ENCODE data around the gene DHRS7. TPM values are rescaled to one million over a fixed set of nuclear protein-coding genes. Genes with fewer than 3 reads are reported as not detected.

The DHRS7 gene, protein sequence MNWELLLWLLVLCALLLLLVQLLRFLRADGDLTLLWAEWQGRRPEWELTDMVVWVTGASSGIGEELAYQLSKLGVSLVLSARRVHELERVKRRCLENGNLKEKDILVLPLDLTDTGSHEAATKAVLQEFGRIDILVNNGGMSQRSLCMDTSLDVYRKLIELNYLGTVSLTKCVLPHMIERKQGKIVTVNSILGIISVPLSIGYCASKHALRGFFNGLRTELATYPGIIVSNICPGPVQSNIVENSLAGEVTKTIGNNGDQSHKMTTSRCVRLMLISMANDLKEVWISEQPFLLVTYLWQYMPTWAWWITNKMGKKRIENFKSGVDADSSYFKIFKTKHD
- 33.2 and 33.5 TPM in 2 replicates for polyA plus RNA-seq (2014; cell fraction: cytosol; rRNA removed)
- polyA plus RNA-seq (2014; cell fraction: nucleus; rRNA removed), result 20.2 and 30.1 TPM in 2 replicates

DNA sequence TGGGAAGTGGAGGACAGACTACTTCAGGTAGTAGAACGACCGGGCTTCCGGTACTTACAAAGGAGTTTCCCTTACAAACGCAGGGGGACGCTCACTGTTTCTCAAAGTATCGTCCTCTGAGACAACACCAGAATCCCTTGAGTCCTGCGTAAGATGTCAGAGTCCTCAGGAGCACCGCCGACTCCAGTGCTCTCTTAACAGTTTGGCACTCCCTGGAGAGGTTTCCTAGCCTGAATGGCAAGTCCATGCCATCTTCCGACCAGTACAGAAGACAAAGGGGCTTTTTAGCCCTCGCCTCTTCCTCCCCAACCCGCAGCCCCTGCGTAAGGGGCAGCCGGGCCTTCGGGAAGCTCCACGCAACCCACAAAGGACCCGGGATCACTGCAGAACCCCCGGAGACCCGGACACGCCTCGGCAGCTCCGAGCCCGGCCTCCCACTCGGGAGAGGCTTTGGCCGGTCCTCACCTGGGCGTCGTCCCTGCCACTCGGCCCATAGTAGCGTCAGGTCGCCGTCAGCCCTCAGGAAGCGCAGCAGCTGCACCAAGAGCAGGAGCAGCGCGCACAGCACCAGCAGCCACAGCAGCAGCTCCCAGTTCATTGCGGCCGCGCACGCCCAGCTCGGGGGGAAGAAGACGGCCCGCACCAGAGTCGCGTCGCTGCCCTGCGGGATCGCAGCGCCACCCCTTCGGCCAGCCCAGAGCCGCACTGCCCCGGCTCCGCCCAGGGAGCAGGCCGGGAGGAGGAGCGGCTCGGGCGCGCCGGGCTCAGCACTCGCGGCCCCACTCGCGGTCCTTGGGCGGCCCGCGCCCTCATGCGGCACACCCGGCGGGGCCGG, at the start of gene DHRS7:
Gene DHRS7 (minus strand): TSS at position 687 of the 835 bp plus-strand sequence. CDS start 89 bp downstream, at position 598.
- DNase-seq (ENCODE audit: low spot score), result peak; percentile 78

DNA sequence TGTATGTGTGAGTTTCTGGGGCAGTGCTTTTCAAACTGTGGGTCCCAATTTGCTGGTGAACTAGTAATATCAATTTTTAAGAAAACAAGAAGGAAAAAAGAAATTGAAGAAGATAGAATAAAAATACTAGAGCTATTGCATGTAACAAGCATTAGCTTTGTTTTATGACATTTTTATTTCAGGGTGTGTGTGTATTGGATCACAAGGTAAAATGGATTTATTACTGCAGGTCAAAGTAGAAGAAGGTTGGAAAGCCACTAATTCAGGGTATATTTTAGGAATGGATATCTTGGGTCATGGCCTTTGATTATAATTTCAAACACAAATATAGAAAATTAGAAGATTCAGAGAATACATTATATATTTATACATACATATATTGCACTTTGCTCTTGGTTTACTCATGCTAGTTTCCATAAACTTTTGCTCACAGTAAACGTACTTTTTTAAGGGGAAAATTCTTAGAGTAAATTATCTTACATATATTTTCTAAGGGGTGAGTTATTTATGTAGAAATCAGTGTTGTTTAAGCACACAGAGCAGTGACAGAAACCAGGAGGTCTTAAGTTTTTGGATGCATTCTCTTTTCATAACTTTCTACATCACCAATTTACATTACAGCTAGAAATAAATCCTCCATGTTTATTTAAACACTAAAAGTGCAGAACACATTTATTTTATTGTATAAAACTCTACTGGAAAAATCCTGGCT, 49.4 kb upstream of the DHRS7 start:
- no peak for DNase-seq (ENCODE audit: low spot score)

DNA sequence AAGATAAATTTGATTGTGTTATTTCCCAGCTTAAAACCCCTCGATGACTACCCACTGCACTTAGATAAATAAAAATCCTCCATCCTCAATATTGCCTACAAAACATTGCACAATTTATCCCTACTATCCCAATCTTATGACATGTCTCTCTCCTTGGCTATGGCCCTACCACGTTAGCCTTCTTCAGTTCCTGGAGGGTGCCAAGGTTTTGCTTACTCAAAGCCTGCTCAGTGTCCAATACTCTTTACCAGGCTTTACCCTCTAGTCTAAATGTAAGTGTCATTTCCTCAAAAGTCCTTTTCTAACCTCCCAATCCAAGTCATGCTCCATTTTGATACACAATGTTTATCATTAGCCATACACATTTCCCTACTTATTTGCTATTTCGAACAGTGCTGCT, 48.8 kb upstream of the DHRS7 start:
- no peak for DNase-seq (ENCODE audit: low spot score)

DNA sequence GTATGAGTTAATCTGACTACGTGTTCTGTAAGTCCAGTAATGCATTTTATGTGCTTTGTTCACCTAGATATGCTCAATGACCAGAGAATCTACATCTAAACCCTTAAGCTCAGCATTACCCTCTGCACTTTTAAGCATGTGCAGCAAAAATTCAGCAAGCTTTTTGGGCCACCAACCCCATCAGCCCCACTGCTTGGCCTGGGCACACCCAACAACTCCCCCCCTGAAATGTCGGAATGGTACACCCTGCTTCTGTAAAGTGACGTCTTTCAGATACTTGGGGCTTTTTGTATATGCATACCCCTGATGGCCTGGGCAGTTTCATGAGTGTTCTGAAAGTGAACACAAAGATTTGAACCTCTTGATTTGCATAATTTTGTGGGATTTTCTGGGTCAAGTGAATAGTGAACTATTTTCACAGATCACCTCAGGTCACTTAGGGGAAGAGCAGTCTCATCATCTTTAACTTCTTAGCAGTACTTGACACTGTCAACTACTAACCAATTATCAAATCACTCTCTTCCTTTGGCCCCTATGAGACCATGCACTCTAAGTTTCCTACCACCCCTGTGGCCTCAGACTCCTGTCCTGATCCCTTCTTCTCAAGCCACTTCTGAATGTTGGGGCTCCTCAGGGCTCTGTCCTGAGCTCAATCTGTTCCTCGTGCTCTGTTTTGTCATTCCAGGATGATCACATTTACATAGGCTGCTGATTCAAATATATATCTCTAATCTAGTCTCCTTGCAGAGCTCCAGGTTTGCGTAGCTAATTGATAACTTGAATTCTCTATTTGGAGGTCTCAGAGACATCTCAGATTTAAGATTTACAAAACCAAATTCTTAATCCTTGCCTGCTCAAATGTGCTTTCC, 47.5 kb upstream of the DHRS7 start:
- no peak for DNase-seq (ENCODE audit: low spot score)

DNA sequence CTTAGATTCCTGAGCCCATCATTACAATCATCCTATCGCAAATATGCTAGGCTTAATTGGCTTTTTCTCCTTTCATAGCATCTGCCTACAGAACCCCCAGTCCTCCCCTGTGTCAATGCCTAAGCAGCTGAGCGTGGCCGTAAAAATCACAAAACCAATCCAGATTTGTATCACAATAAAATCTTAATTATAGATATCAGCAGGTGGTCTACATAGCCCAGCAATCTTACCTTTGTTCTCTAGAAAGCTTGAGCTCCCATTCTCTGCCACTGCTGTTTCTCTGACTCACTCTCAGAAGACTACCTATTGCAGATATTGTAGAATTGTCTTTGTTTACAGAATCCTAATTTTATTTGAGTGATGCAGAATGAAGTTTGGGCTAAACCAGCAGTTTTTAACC, 46.0 kb upstream of the DHRS7 start:
- no peak for DNase-seq (ENCODE audit: low spot score)

DNA sequence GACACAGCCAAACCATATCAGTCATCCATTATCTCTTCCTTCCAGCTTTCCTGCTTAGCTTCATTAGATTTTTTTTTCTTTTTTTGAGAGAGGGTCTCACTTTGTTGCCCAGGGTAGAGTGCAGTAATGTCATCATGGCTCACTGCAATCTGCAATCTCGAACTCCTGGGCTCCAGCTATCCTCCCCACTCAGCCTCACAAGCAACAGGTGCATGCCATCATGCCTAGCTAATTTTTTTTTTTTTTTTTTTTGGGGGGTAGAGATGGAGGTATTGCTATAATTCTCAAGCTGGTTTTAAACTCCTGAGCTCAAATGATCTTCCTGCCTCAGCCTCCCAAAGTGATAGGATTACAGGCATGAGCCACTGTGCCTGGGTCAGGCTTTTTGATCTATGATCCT, 45.5 kb upstream of the DHRS7 start:
- no peak for DNase-seq (ENCODE audit: low spot score)

DNA sequence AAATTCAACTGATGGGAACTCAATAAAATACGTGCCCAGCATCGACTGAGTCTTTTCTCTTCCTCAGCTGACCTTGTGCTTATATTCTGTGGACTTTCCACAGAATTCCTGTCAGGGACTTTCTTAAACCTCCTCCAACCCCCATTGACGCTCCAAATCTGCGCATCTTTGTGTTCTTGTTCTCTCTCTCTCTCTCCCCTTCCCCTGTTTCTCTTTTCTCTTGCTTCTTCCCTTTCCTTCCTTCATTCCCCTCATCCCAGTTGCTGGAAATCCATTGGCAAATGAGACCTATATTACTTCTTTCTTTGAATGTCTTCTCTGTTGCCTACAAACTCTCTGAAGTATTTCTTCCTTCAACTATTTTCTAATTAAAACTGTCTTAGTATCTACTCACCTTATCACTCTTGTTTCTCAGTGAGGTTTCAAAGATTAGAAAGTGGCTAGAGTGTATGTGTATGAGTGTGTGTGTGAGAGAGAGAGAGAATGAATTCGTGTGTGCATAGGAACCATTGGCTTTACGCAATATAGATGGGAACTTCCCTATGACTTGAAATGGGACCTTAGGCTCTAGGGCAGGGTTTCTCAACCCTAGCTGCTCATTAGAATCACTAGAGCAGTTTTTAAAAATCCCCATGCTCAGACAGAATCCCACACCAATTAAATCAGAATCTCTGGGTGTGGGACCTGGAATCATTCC, 41.8 kb upstream of the DHRS7 start:
- DNase-seq (ENCODE audit: low spot score), result no peak

DNA sequence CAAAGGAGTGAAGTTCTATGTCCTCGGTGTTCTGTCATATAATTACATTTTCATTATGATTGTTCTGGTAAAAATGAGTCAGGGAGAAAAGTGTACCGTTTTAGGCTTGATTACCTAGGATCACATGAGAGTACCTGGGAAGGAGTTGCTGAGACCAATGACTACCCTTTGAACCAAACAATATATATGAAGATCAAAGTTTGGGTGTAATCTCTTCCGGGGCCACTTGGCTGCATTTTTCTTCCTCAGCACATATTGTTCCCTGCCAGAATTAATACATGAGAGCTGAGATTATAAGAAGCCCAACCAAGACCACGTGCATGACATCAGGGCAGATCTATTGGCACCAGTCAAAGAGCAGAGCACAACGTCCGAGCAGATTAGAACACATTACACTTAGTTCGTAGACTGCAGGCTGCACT, 41.1 kb upstream of the DHRS7 start:
- DNase-seq (ENCODE audit: low spot score), result no peak

DNA sequence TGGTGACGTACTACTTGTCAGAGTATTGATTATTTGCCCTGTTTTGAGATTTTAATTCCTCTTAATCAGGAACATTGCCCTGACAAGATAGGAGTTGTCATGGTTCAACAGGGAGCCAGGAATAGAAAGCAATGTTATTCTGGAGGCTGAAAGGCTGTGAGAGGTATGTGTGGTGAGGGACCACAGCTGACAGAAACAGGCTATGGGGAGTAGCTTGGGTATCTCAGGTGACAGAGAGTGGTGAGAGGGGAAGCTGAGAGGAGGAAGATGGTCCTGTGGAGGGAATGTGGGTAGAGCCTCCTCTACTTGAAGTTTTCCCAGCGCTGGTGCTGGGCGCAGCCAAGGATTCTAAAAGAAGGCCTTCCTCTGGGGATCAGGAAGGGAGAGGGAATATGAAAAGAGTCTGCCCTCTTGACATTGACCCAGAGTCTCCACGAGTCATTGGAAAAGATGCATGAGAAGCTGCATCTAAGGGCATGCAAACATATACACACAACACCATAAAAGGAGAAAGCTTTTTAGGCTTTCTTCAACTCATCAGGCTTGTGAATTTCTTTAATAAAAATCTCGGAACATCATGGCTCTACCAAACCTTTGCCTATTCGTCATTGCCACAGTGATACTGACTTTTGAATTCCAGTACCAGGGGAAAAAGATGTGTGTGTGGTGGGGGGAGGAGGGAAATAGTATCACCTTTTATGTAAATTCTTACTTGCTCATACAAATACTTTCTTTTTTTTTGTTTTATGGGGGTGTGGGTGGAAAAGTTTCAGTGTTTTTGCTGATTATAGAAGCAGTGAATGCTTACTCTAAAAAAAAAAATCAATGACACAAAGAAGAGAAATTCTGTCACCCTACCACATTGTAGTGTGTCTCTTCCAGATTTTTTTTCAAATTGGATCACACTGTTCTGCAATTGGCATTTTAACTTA, 39.9 kb upstream of the DHRS7 start:
- DNase-seq (ENCODE audit: low spot score), result no peak

DNA sequence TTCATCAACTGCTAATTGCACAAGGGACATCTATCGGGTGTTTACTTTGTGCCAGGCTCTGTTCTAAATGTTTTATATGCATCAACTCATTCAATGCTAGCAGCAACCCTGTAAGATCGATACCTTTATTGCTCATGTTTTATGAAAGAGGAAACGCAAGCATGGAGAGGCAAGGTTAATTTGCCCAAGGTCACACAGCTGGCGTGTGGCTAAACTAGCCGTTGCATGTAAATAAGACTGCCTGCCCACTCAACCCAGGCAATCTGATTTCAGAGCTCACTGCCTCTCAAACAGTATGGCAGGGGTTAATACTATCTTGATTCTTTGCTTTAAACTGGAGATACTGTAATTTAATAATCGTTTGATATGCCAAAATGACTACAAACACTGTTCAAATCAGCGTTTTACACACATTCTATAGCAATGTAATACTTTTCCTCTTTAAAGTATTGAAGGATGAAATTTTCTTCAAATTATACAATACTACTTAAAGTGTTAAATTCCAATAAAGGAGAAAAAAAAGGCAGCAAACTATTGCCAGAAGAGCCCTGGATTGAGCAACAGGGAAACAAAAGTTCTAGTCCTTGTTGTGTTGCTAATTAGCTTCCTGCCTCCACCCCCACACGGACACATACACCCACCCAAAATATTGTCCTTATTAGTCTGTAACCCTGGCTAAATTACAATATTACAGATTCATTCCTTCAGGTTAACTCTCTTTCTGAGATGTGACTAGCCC, 39.1 kb upstream of the DHRS7 start:
- DNase-seq (ENCODE audit: low spot score), result no peak

DNA sequence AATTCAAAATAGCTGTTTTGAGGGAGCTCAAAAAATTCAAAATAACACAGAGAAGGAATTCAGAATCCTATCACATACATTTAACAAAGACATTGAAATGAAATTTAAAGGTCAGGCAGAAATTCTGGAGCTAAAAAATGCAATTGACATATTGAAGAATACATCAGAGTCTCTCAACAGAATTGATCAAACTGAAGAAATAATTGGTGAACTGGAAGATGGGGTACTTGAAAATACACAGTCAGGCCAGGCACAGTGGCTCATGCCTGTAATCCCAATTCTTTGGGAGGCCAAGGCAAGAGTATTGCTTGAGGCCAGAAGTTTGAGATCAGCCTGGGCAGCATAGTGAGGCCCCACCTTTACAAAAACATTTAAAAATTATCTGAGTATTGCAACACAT, 34.1 kb upstream of the DHRS7 start:
- DNase-seq (ENCODE audit: low spot score), result no peak

DNA sequence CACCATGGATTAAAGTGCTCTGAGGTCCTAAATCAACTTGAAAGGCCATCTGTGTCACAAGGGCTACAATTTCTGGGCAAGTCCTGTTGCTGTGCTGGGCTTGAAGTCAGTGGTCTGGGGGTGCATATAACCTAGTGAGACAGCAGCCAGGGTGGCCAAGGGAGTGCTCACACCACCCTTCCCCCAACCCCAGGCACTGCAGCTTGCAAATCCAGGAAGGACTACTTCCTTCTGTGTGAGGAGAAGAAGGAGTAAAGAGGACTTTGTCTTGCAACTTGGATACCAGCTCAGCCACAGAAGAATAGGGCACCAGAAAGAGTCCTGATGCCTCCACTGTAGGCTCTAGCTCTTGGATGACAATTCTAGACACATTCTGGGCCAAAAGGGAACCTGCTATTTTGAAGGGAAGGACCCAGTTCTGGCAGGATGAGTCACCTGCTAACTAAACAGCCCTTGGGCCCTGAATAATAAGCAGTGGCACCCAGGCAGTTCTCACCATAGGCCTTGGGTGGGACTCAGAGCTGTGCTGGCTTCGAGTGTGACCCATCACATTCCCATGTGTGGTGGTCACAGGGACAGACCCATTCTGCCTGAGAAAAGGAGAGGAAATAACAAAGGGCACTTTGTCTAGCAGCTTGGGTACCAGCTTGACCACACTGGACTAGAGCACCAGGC, 32.6 kb upstream of the DHRS7 start:
- DNase-seq (ENCODE audit: low spot score), result no peak

DNA sequence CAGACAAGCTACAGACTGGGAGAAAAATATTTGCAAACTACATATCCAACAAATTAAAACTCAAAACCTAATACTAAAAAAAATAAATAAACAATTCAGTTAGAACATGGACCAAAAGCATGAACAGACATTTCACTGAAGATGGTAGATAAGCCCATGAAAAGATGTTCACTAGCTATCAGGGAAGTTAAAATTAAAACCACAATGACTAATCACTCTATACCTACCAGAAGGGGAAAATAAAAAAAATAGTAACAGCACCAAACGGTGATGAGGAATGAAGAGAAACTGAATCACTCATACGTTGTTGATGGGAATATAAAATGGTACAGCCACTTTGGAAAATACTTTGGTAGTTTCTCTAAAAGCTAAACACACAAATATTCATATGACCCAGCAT, 31.1 kb upstream of the DHRS7 start:
- DNase-seq (ENCODE audit: low spot score), result no peak

DNA sequence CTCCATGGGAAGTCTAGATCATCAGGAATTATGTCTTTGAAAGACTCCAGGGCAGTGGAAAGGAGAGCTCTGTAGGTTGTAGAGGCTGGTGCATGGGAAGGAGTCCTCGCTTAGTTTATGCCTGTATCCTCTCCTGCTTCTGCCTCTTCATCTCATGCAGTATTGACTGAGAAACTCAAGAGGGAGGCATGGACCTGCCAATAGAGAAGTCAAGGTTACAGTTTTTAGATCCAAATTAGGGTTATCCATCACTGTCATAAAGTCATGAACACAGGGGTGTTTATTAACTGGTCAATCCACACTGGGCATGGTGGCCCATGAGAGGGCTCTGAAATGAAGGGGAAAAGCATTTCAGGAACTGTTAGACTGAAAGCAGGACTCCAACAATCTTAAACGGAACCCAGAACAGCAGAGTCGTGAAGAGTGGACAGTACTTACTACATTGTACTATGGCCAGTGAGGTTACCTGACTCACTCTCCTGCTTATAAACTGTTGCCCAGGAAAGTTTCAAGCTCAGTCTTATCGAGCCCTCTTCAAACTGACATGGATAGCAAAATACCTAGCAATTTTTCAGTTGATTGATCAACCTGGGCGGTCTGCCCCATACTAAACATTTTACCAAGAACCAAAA, 30.1 kb upstream of the DHRS7 start:
- no peak for DNase-seq (ENCODE audit: low spot score)

DNA sequence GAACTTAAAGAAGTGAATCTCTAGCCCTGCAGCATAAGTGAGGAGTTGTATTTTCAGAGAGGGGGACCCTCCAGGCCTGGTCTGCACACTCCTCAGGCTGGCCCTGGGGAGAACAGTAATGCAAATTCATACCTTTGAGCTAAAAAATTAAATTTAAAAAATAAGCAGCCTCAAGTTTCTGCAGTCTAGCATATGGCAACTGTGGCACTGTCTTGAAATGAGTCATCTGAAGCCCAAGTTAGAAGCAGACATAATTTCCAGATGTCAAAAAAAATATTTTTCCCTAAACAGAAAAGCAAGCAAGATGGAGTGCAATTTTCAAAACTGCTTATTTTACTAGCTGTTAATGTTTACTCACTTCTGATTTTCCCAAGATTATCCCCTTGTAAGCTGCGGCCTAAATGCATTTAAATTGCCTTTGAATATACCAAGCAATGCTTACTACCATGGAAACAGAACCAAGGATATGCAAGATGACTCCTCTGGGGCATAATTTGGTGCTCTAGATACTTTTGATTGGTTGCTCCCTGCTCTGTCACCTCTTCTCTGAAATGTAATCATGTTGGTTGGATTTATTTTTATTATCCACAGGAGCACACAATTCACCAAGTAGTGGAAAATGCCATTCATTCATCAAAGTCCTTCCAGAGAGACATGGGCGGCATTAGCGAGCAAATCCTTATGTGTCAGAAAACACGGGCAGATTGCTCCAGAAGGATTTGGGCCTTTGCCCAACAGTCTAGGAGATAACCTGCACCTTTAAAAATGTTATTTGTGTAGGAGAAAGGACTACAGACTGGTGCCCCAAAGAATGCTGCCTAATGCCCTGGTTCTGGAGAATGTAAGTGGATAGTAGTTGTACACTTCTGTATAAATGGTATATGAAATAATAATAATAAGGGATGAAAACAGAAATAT, 25.0 kb upstream of the DHRS7 start:
- no peak for DNase-seq (ENCODE audit: low spot score)

DNA sequence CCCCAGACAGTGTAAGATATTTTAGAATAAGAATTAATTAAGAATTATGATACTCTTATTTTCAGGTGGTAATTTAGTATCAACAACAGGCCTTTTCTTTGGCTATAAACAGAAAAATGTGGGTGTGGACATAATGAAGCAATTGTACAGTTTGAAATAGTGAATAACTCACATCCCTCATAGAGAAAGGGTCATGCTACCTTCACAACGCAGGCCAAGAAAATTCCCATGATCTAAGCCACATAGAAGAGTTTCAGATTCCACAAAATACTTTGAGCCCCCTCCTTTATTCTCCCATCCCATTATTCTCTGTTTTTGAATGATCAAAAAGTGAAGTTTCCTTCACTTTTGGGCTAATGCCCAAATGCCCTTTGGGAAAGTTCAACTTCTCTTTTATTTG, 23.5 kb upstream of the DHRS7 start:
- DNase-seq (ENCODE audit: low spot score), result no peak

DNA sequence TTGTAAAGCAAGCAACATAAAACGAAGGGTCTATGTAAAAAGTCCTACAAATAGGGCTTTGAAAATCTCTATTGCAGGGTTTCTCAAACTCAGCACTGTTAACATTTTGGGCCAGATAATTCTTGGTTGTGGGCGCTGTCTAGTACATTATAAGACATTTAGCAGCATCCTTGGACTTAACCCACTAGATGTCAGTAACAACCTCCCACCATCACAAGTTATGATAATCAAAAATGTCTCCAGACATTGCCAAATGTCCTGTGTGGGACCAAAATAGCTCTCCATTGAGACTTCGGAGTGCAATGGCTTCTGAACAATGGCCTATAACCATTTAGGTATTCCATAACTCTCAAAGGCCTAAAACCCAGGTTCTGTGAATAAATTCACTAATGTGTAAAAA, 22.9 kb upstream of the DHRS7 start:
- no peak for DNase-seq (ENCODE audit: low spot score)

All from SK-N-DZ (cell line).